GM10266 (cell line): ENCODE results near the gene HSPA8.

Source experiments
- DNase-seq: peaks from one replicate; pipeline ENCODE4 v3.0.0; 2012; ENCODE audit errors: extremely low spot score
- TF ChIP-seq, protein P1 (sequence below): IDR thresholded peaks from 2 replicates; pipeline ENCODE4 v1.5.1; 2012; ENCODE audit warnings: mild to moderate bottlenecking, low read depth; ENCODE audit not compliant: control insufficient read depth, insufficient read depth; ENCODE audit errors: missing control alignments

The HSPA8 gene

GRCh38 chr11:123054301-123055065, 7.5 kb downstream of the HSPA8 start:
- TF ChIP-seq, protein P1, sequence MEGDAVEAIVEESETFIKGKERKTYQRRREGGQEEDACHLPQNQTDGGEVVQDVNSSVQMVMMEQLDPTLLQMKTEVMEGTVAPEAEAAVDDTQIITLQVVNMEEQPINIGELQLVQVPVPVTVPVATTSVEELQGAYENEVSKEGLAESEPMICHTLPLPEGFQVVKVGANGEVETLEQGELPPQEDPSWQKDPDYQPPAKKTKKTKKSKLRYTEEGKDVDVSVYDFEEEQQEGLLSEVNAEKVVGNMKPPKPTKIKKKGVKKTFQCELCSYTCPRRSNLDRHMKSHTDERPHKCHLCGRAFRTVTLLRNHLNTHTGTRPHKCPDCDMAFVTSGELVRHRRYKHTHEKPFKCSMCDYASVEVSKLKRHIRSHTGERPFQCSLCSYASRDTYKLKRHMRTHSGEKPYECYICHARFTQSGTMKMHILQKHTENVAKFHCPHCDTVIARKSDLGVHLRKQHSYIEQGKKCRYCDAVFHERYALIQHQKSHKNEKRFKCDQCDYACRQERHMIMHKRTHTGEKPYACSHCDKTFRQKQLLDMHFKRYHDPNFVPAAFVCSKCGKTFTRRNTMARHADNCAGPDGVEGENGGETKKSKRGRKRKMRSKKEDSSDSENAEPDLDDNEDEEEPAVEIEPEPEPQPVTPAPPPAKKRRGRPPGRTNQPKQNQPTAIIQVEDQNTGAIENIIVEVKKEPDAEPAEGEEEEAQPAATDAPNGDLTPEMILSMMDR = peak; percentile 64
- peak; percentile 63 for DNase-seq

GRCh38 chr11:123052901-123053721, 8.8 kb downstream of the HSPA8 start:
- no peak for DNase-seq
- TF ChIP-seq, protein P1 = no peak

DNA sequence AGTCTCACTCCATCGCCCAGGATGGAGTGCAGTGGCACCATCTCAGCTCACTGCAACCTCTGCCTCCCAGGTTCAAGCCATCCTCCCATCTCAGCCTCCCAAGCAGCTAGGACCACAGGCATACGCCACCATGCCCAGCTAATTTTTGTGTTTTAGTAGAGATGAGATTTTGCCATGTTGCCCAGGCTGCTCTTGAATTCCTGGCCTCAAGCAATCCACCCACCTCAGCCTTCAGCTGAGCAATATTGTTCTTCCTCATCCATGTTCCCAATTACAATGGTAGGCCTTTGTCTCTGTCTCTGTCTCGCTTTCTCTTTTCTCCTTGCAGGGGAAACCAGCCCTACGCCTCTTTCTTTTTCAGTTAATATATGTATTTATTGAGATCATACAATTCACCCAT, 10.3 kb downstream of the HSPA8 start:
- no peak for DNase-seq
- TF ChIP-seq, protein P1 = no peak

DNA sequence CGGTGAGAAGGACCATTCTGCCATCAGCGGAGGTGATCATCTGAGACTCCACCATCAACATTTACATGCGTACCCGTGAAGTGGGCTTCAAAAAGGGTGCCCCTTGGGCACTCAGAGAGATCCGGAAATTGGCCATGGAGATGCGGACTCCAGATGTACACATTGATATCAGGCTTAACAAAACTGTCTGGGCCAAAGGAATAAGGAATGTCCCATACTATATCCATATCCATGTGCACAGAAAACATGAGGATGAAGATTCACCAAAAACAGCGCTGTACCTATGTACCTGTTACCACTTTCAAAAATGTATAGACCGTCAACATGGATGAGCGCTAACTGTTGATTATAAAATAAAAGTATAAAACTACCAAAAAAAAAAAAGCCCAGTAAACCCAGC, 10.8 kb downstream of the HSPA8 start:
- no peak for DNase-seq

GRCh38 chr11:123047947-123048293, 14.0 kb downstream of the HSPA8 start:
- no peak for DNase-seq

More for the DNA sequence above, 10.8 kb downstream of the HSPA8 start:
- TF ChIP-seq, protein P1 = no peak

DNA sequence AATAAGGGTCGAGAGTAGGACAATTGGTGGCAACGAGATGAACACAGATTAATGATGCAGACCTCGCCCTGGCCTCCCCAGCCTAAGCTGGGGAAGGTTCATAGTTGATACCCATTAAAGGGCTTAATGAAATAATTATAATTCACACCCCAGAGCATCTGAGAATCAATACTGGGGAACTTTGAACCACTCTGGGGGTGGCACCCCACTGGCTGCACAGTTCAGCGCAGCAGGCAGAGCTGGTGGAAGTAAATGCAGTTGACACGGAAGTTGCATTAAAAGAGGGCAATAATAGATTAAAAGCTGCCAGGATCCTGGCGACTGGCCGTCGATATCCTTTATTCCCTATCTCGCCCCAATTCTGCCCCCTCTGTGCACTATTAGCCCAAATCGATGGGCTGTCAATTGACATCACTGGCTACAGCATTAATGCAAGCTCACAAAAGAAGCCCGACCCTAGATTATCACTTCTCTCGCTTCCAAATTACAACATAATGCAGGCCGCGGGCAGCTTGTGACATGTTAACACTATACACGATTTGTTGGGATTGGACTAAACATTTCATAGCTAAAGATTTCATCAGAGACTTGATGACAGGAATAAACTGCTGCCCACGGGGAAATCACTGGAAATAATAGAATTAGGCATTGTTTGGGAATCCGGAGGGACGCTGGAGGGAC, 14.5 kb downstream of the HSPA8 start:
- TF ChIP-seq, protein P1 = no peak
- DNase-seq = no peak

More at GRCh38 chr11:123047947-123048293, 14.0 kb downstream of the HSPA8 start:
- TF ChIP-seq, protein P1 = no peak
